Measurements from ENCODE around the gene NRCAM.

NRCAM gene

DNA sequence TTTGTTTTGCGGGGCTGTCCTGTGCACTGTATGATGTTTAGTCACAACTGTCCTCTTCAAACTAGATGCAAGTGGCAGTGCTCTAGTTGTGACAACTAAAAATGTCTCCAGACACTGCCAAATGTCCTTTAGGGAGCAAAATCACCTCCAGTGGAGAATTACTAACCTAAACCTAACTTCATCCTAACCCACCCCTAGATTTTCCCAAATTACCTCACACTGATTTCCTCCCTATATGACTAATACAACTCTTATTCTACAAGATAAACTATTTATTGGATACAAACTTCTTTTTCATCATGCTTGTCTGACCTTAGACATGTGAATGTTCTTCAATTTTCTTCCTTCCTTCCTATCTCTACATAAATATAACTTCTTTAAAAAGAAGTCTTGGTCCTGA, 43.3 kb upstream of the NRCAM start:
- no peak for TF ChIP-seq EZH2 (optimal IDR thresholded peaks at IDR 0.05; ENCODE audit: low read depth, low read length)
- no peak overlapping the region for H3K4me3 ChIP-seq (ENCODE audit: low read length)
- DNase-seq, result no peak
- no peaks in the 10 kb centered on the region for H3K27me3 ChIP-seq (replicated peaks; ENCODE audit: insufficient read depth, low read length)
- H3K9ac ChIP-seq (ENCODE audit: low read length), result no peak overlapping the region
- no peak overlapping the region for H3K4me2 ChIP-seq (ENCODE audit: low read depth, low read length)
- H3K79me2 ChIP-seq (ENCODE audit: low read length), result no peaks in the 10 kb centered on the region
- no peaks in the 10 kb centered on the region for H3K9me2 ChIP-seq (replicated peaks; ENCODE audit: insufficient read depth, low read length)
- H2AFZ ChIP-seq (ENCODE audit: low read length), result no peak overlapping the region
- H3K36me3 ChIP-seq (replicated peaks; ENCODE audit: insufficient read depth, low read length), result no peaks in the 10 kb centered on the region
- H3K4me1 ChIP-seq (ENCODE audit: low read length), result no peaks in the 10 kb centered on the region
- H4K20me1 ChIP-seq (ENCODE audit: insufficient read depth, low read length), result no peaks in the 10 kb centered on the region
- no peaks in the 10 kb centered on the region for H3K9me3 ChIP-seq (replicated peaks; ENCODE audit: insufficient read depth, low read length)
- no peak overlapping the region for H3K27ac ChIP-seq (ENCODE audit: low read length)
- no peaks in the 10 kb centered on the region for H3F3A ChIP-seq (ENCODE audit: insufficient read depth, low read length)

DNA sequence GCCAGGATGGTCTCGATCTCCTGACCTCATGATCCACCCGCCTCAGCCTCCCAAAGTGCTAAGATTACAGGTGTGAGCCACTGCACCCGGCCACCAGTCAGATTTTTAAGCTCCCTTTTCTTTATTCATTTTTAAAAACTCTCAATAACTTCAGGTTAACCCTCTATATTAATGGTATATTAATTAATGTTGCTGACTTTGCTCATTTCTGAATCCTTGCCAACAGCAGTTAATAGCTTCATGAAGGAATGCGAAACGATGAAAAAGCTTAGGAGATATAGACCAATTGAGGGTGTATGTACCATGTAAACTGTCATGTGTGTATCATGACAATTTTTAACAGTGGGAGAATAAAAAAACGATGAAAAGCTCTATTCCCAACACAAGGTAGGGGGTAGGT, 42.2 kb upstream of the NRCAM start:
- no peak overlapping the region for H3K4me3 ChIP-seq (ENCODE audit: low read length)
- H3K27ac ChIP-seq (ENCODE audit: low read length), result no peak overlapping the region
- H3K36me3 ChIP-seq (replicated peaks; ENCODE audit: insufficient read depth, low read length), result no peaks in the 10 kb centered on the region
- no peaks in the 10 kb centered on the region for H4K20me1 ChIP-seq (ENCODE audit: insufficient read depth, low read length)
- no peak for DNase-seq
- no peak overlapping the region for H2AFZ ChIP-seq (ENCODE audit: low read length)
- no peak overlapping the region for H3K9ac ChIP-seq (ENCODE audit: low read length)
- no peaks in the 10 kb centered on the region for H3F3A ChIP-seq (ENCODE audit: insufficient read depth, low read length)
- H3K4me2 ChIP-seq (ENCODE audit: low read depth, low read length), result no peak overlapping the region
- H3K79me2 ChIP-seq (ENCODE audit: low read length), result no peaks in the 10 kb centered on the region
- no peaks in the 10 kb centered on the region for H3K9me2 ChIP-seq (replicated peaks; ENCODE audit: insufficient read depth, low read length)
- no peaks in the 10 kb centered on the region for H3K4me1 ChIP-seq (ENCODE audit: low read length)
- H3K27me3 ChIP-seq (replicated peaks; ENCODE audit: insufficient read depth, low read length), result no peaks in the 10 kb centered on the region
- no peak for TF ChIP-seq EZH2phosphoT487 (IDR thresholded peaks at IDR 0.05; ENCODE audit: low read length)
- TF ChIP-seq, protein P1, sequence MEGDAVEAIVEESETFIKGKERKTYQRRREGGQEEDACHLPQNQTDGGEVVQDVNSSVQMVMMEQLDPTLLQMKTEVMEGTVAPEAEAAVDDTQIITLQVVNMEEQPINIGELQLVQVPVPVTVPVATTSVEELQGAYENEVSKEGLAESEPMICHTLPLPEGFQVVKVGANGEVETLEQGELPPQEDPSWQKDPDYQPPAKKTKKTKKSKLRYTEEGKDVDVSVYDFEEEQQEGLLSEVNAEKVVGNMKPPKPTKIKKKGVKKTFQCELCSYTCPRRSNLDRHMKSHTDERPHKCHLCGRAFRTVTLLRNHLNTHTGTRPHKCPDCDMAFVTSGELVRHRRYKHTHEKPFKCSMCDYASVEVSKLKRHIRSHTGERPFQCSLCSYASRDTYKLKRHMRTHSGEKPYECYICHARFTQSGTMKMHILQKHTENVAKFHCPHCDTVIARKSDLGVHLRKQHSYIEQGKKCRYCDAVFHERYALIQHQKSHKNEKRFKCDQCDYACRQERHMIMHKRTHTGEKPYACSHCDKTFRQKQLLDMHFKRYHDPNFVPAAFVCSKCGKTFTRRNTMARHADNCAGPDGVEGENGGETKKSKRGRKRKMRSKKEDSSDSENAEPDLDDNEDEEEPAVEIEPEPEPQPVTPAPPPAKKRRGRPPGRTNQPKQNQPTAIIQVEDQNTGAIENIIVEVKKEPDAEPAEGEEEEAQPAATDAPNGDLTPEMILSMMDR (IDR thresholded peaks at IDR 0.05; ENCODE audit: low read length), result no peak
- no peak for TF ChIP-seq EZH2 (optimal IDR thresholded peaks at IDR 0.05; ENCODE audit: low read depth, low read length)
- no peaks in the 10 kb centered on the region for H3K9me3 ChIP-seq (replicated peaks; ENCODE audit: insufficient read depth, low read length)

DNA sequence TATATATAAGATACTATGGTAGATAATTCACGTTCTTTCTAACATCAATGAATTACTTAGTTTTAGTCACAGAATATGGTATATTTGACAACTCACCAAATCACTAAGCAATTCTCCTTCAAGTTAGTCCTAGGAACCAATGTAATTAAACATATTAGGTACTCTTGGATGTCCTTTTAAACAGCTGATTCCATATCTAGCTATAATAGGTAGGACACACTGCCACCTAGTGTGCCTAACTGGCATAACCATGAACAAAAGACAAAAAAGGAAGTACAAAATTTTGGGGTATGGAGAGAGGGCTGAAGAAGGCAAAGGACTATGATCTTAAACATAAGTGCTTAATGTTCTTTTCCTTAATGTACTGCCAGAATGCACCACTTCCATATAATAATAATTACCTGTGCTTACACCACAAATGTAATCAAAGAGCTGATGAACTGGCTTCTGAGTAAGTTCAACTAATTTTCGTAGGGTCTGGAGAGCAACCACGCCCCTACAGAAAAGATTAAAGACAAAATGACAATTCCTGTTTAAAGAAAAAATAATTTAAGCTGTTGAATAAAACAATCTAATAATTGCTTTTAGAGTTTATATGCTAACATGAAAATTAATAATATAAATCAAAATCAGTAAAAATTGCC, 41.0 kb upstream of the NRCAM start:
- H3K9ac ChIP-seq (ENCODE audit: low read length), result no peak overlapping the region
- TF ChIP-seq EZH2phosphoT487 (IDR thresholded peaks at IDR 0.05; ENCODE audit: low read length) (no peak), EZH2 (optimal IDR thresholded peaks at IDR 0.05; ENCODE audit: low read depth, low read length) (no peak)
- TF ChIP-seq, protein P1 (IDR thresholded peaks at IDR 0.05; ENCODE audit: low read length), result peak; percentile 96
- no peaks in the 10 kb centered on the region for H3K36me3 ChIP-seq (replicated peaks; ENCODE audit: insufficient read depth, low read length)
- peak; percentile 72 for DNase-seq
- no peaks in the 10 kb centered on the region for H3K9me2 ChIP-seq (replicated peaks; ENCODE audit: insufficient read depth, low read length)
- no peaks in the 10 kb centered on the region for H3K27me3 ChIP-seq (replicated peaks; ENCODE audit: insufficient read depth, low read length)
- H3K79me2 ChIP-seq (ENCODE audit: low read length), result no peaks in the 10 kb centered on the region
- no peak overlapping the region for H3K4me2 ChIP-seq (ENCODE audit: low read depth, low read length)
- H2AFZ ChIP-seq (ENCODE audit: low read length), result no peak overlapping the region
- no peaks in the 10 kb centered on the region for H3K4me1 ChIP-seq (ENCODE audit: low read length)
- H4K20me1 ChIP-seq (ENCODE audit: insufficient read depth, low read length), result no peaks in the 10 kb centered on the region
- H3K4me3 ChIP-seq (ENCODE audit: low read length), result no peak overlapping the region
- no peaks in the 10 kb centered on the region for H3F3A ChIP-seq (ENCODE audit: insufficient read depth, low read length)
- H3K27ac ChIP-seq (ENCODE audit: low read length), result no peak overlapping the region
- no peaks in the 10 kb centered on the region for H3K9me3 ChIP-seq (replicated peaks; ENCODE audit: insufficient read depth, low read length)

DNA sequence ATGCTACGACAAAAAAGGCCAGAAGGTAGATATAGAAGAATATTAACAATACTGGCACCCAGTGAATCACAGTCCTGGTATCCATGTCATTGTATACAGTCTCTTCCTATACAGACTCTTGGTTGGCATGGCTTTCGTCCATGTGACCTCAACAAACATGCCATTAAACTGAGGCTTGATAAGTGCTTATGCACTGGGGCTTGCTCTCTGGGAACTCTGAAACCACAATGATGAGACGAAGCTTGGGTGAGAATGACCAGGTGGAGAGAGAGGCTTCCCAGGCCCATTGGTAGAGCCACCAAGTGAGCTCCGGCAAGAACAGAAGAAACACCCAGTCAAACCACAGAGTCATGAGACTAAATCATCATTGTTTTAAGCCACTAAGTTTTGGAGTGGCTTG, 36.5 kb upstream of the NRCAM start:
- H3K9me3 ChIP-seq (replicated peaks; ENCODE audit: insufficient read depth, low read length), result no peaks in the 10 kb centered on the region
- H3K4me2 ChIP-seq (ENCODE audit: low read depth, low read length), result no peak overlapping the region
- H3K79me2 ChIP-seq (ENCODE audit: low read length), result no peaks in the 10 kb centered on the region
- no peak overlapping the region for H2AFZ ChIP-seq (ENCODE audit: low read length)
- no peaks in the 10 kb centered on the region for H3K27me3 ChIP-seq (replicated peaks; ENCODE audit: insufficient read depth, low read length)
- no peak overlapping the region for H3K4me3 ChIP-seq (ENCODE audit: low read length)
- no peaks in the 10 kb centered on the region for H3K4me1 ChIP-seq (ENCODE audit: low read length)
- no peaks in the 10 kb centered on the region for H4K20me1 ChIP-seq (ENCODE audit: insufficient read depth, low read length)
- H3K9me2 ChIP-seq (replicated peaks; ENCODE audit: insufficient read depth, low read length), result no peaks in the 10 kb centered on the region
- peak; percentile 79 for DNase-seq
- no peak for TF ChIP-seq EZH2 (optimal IDR thresholded peaks at IDR 0.05; ENCODE audit: low read depth, low read length)
- TF ChIP-seq EZH2phosphoT487 (IDR thresholded peaks at IDR 0.05; ENCODE audit: low read length), result no peak
- TF ChIP-seq, protein P1 (IDR thresholded peaks at IDR 0.05; ENCODE audit: low read length), result no peak
- H3K9ac ChIP-seq (ENCODE audit: low read length), result no peak overlapping the region
- peak overlapping the region; percentile 34; the same call in 1 of the 2 replicates for H3K27ac ChIP-seq (ENCODE audit: low read length)
- H3K36me3 ChIP-seq (replicated peaks; ENCODE audit: insufficient read depth, low read length), result no peaks in the 10 kb centered on the region
- no peaks in the 10 kb centered on the region for H3F3A ChIP-seq (ENCODE audit: insufficient read depth, low read length)

All from MM.1S (cell line).